ENCODE data around the gene PATJ. TPM values are rescaled to one million over a fixed set of nuclear protein-coding genes. Genes with fewer than 3 reads are reported as not detected.

Gene PATJ
- total RNA-seq, 1 donor from 2014 or later, result 2.0 TPM

DNA sequence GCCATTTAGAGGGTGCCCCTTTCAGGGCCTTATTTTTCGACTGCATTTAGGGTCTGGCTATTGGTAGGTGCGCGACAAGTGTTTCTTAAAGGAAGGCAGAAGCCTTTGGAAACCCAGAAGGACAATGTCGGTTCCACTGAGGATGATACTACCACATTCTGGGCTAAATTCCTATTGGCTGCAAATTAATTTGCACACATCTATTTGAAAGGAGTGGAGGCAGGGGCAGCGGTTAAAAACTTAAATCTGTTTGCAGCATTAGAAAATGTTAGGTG is 1.1 kb downstream of the PATJ start:
- Mint-ChIP-seq H3K27ac (ENCODE audit: unreplicated experiment) (no peak overlapping the region), H3K36me3 (ENCODE audit: unreplicated experiment) (no peaks in the 10 kb centered on the region), H3K4me1 (ENCODE audit: low read depth, unreplicated experiment) (no peaks in the 10 kb centered on the region), H3K27me3 (ENCODE audit: unreplicated experiment) (peaks cover 1% of the 10 kb centered on the region), H3K4me3 (ENCODE audit: unreplicated experiment) (peak overlapping the region; percentile 58), H3K9me3 (ENCODE audit: unreplicated experiment) (peaks cover 3% of the 10 kb centered on the region)
- no peak for DNase-seq
- TF ChIP-seq, protein P1, sequence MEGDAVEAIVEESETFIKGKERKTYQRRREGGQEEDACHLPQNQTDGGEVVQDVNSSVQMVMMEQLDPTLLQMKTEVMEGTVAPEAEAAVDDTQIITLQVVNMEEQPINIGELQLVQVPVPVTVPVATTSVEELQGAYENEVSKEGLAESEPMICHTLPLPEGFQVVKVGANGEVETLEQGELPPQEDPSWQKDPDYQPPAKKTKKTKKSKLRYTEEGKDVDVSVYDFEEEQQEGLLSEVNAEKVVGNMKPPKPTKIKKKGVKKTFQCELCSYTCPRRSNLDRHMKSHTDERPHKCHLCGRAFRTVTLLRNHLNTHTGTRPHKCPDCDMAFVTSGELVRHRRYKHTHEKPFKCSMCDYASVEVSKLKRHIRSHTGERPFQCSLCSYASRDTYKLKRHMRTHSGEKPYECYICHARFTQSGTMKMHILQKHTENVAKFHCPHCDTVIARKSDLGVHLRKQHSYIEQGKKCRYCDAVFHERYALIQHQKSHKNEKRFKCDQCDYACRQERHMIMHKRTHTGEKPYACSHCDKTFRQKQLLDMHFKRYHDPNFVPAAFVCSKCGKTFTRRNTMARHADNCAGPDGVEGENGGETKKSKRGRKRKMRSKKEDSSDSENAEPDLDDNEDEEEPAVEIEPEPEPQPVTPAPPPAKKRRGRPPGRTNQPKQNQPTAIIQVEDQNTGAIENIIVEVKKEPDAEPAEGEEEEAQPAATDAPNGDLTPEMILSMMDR (IDR thresholded peaks at IDR 0.05; ENCODE audit: partially characterized antibody, unreplicated experiment), result no peak

DNA sequence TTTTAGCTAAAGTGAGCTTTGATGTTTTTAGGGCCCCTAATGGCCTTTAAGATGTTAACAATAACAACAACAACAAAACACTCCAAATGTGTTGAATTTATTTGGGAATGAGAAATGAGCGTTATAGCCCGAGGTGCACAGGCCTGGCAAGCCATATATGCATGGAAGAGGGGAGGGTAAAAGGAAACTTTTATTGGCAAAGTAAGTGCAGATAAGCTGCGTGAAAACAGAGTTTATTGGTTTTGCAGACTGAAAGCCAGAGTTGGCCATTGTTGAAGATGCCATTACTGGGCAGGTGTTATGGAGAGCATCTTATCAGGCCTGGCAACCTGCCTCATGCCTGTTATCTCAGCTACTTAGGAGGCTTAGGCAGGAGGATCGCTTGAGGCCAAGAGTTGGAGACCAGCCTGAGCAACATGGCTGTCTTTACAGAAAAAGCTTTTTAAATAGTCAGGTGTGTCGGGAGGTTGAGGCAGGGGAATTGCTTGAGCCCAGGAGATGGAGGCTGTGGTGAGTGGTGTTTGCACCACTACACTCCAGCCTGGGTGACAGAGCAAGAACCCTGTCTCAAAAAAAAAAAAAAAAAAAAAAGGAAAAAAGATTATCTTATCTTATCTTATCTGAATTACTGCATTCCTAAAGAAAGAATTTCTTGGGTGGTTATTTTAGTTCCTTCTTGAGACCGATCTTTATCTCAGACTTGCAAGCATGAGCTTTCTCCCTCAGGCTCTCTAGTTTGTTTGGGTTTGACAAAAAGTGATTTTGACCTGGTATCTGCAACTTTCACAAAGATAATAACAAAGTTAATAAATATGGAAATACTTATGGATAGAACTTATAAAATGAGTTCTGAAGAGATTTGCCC is 1.7 kb downstream of the PATJ start:
- H3K27ac Mint-ChIP-seq (ENCODE audit: unreplicated experiment), result no peak overlapping the region
- H3K4me1 Mint-ChIP-seq (ENCODE audit: low read depth, unreplicated experiment), result no peaks in the 10 kb centered on the region
- DNase-seq, result no peak
- TF ChIP-seq, protein P1 (IDR thresholded peaks at IDR 0.05; ENCODE audit: partially characterized antibody, unreplicated experiment), result no peak
- H3K4me3 Mint-ChIP-seq (ENCODE audit: unreplicated experiment), result peak overlapping the region; percentile 58
- H3K9me3 Mint-ChIP-seq (ENCODE audit: unreplicated experiment), result peaks cover 3% of the 10 kb centered on the region
- peaks cover 1% of the 10 kb centered on the region for H3K27me3 Mint-ChIP-seq (ENCODE audit: unreplicated experiment)
- no peaks in the 10 kb centered on the region for H3K36me3 Mint-ChIP-seq (ENCODE audit: unreplicated experiment)

DNA sequence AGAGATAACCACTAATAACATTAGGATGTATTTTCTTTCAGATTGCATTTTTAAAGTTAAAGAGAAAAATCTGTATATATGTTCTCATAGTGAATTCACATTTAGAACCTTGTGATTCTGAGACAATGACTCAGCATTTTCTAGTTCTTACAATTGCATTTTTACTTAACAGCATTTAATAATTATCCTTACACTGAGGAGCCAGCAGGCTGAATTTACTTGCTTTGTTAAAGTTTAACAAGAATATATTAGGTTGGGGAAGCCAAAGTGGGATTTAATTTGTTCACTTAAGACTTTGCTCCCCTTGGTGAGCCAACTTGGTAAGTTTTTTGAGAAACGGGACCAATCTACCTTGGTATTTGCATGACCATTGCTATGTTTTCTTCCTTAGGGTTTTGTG is 4.5 kb downstream of the PATJ start:
- no peaks in the 10 kb centered on the region for H3K4me1 Mint-ChIP-seq (ENCODE audit: low read depth, unreplicated experiment)
- no peak overlapping the region for H3K27ac Mint-ChIP-seq (ENCODE audit: unreplicated experiment)
- no peak for DNase-seq
- H3K27me3 Mint-ChIP-seq (ENCODE audit: unreplicated experiment), result peaks cover 1% of the 10 kb centered on the region
- TF ChIP-seq, protein P1 (IDR thresholded peaks at IDR 0.05; ENCODE audit: partially characterized antibody, unreplicated experiment), result no peak
- H3K36me3 Mint-ChIP-seq (ENCODE audit: unreplicated experiment), result no peaks in the 10 kb centered on the region
- peaks cover 3% of the 10 kb centered on the region for H3K9me3 Mint-ChIP-seq (ENCODE audit: unreplicated experiment)
- no peak overlapping the region for H3K4me3 Mint-ChIP-seq (ENCODE audit: unreplicated experiment)

DNA sequence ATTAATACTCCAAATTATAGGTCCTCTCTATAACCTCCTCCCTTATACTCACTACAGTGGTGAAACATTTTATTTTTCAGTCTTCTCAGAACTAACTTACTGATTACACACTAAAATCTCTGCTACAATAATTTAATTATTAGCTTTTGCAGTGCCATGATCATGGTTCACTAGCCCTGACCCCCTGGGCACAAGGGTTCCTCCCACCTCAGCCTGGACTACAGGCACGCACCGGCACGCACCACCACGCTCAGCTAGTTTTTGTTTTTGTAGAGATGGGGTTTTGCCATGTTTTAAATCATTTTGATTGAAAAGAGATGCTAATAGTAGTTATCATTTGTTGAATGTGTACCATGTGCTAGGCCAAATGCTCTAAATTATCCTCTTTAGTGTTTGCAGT is 6.3 kb downstream of the PATJ start:
- TF ChIP-seq, protein P1 (IDR thresholded peaks at IDR 0.05; ENCODE audit: partially characterized antibody, unreplicated experiment), result no peak
- Mint-ChIP-seq H3K27ac (ENCODE audit: unreplicated experiment) (no peak overlapping the region), H3K9me3 (ENCODE audit: unreplicated experiment) (peaks cover under 1% of the 10 kb centered on the region), H3K36me3 (ENCODE audit: unreplicated experiment) (no peaks in the 10 kb centered on the region), H3K4me3 (ENCODE audit: unreplicated experiment) (no peak overlapping the region), H3K27me3 (ENCODE audit: unreplicated experiment) (no peaks in the 10 kb centered on the region), H3K4me1 (ENCODE audit: low read depth, unreplicated experiment) (no peaks in the 10 kb centered on the region)
- no peak for DNase-seq

DNA sequence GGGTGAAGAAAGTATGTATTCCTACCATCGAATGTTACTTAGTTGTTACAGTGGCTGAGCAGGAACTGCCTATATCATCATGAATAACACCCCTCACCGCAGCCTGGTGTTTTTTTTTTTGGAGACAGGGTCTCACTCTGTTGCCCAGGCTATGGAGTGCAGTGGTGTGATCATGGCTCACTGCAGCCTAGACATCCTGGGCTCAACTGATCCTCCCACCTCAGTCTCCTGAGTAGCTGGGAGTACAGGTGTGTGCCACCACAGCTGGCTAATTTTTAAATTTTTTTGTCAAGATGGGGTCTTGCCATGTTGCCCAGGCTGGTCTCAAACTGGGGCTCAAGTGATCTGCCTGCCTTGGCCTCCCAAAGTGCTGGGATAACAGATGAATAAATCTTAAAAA is 7.3 kb downstream of the PATJ start:
- Mint-ChIP-seq H3K9me3 (ENCODE audit: unreplicated experiment) (no peaks in the 10 kb centered on the region), H3K27me3 (ENCODE audit: unreplicated experiment) (no peaks in the 10 kb centered on the region), H3K27ac (ENCODE audit: unreplicated experiment) (no peak overlapping the region), H3K36me3 (ENCODE audit: unreplicated experiment) (no peaks in the 10 kb centered on the region), H3K4me3 (ENCODE audit: unreplicated experiment) (no peak overlapping the region), H3K4me1 (ENCODE audit: low read depth, unreplicated experiment) (no peaks in the 10 kb centered on the region)
- TF ChIP-seq, protein P1 (IDR thresholded peaks at IDR 0.05; ENCODE audit: partially characterized antibody, unreplicated experiment), result no peak
- DNase-seq, result no peak
